AG09309 (cell line): Measurements from ENCODE around the gene TRAPPC6A.

ENCODE experiments used
- DNase-seq: peaks from one replicate; pipeline ENCODE4 v3.0.0-alpha.2; 2010; ENCODE audit warnings: low read depth
- H3K4me3 ChIP-seq: 2 replicates; pipeline ENCODE4 v1.5.1; 2011; ENCODE audit warnings: mild to moderate bottlenecking, low read depth, low read length, moderate library complexity; ENCODE audit not compliant: control insufficient read depth
- CTCF ChIP-seq: IDR thresholded peaks from 2 replicates; pipeline ENCODE4 v1.5.1; 2011; ENCODE audit warnings: mild to moderate bottlenecking, low read depth, low read length, inconsistent platforms; ENCODE audit not compliant: insufficient read depth, control insufficient read depth; ENCODE audit errors: missing control alignments

The TRAPPC6A gene

GRCh38 chr19:45130236-45130635 is 47.8 kb downstream of the TRAPPC6A start:
- no peak overlapping the region for H3K4me3 ChIP-seq
- no peak for TF ChIP-seq CTCF
- DNase-seq = no peak

- H3K4me3 ChIP-seq = no peak overlapping the region
- DNase-seq = no peak
- TF ChIP-seq CTCF = no peak
Measured at GRCh38 chr19:45128806-45129205, 49.2 kb downstream of the TRAPPC6A start.

GRCh38 chr19:45128146-45128545 is 49.9 kb downstream of the TRAPPC6A start:
- no peak overlapping the region for H3K4me3 ChIP-seq
- DNase-seq = no peak
- TF ChIP-seq CTCF = no peak

- no peak for TF ChIP-seq CTCF
- DNase-seq = no peak
- no peak overlapping the region for H3K4me3 ChIP-seq
Measured at GRCh38 chr19:45126654-45127053, 51.4 kb downstream of the TRAPPC6A start.

GRCh38 chr19:45125975-45126493 is 52.0 kb downstream of the TRAPPC6A start:
- TF ChIP-seq CTCF = peak; percentile 80
- no peak overlapping the region for H3K4me3 ChIP-seq
- DNase-seq = no peak

GRCh38 chr19:45125360-45125759 is 52.7 kb downstream of the TRAPPC6A start:
- no peak overlapping the region for H3K4me3 ChIP-seq
- DNase-seq = no peak
- no peak for TF ChIP-seq CTCF

GRCh38 chr19:45124021-45124420 is 54.0 kb downstream of the TRAPPC6A start:
- no peak overlapping the region for H3K4me3 ChIP-seq
- DNase-seq = no peak
- TF ChIP-seq CTCF = no peak
